ENCODE data around the gene RAD51B. TPM values are rescaled to one million over a fixed set of nuclear protein-coding genes. Genes with fewer than 3 reads are reported as not detected.

Gene RAD51B
- total RNA-seq, 2 donors from 2014 or later, result 31.1 to 67.3 TPM

GRCh38 chr14:68506645-68507419, 687.3 kb downstream of the RAD51B start:
- DNase-seq (ENCODE audit: low spot score), result no peak
- H3K36me3 Mint-ChIP-seq, result no peaks in the 10 kb centered on the region
- peak overlapping the region in 1 of 2 donors; percentile 63 for H3K27ac Mint-ChIP-seq
- no peaks in the 10 kb centered on the region for H3K9me3 Mint-ChIP-seq
- ATAC-seq, result peak; percentile 69 to 74
- no peaks in the 10 kb centered on the region for H3K27me3 Mint-ChIP-seq
- H3K4me1 Mint-ChIP-seq (ENCODE audit: low read depth in 2 of 2), result peaks cover 17 to 27% of the 10 kb centered on the region in 2 donors
- H3K4me3 Mint-ChIP-seq, result peak overlapping the region; percentile 43

- H3K36me3 Mint-ChIP-seq, result no peaks in the 10 kb centered on the region
- DNase-seq (ENCODE audit: low spot score) (no peak), ATAC-seq (peak in 1 of 2 donors; percentile 28)
- H3K27me3 Mint-ChIP-seq, result no peaks in the 10 kb centered on the region
- peaks cover 19 to 28% of the 10 kb centered on the region in 2 donors for H3K4me1 Mint-ChIP-seq (ENCODE audit: low read depth in 2 of 2)
- H3K9me3 Mint-ChIP-seq, result no peaks in the 10 kb centered on the region
- H3K4me3 Mint-ChIP-seq, result peak overlapping the region; percentile 43
- H3K27ac Mint-ChIP-seq, result peak overlapping the region in 1 of 2 donors; percentile 25
Observed at GRCh38 chr14:68507544-68508081, 688.0 kb downstream of the RAD51B start.

- DNase-seq (ENCODE audit: low spot score) (no peak), ATAC-seq (no peak)
- peaks cover 26 to 30% of the 10 kb centered on the region in 2 donors for H3K4me1 Mint-ChIP-seq (ENCODE audit: low read depth in 2 of 2)
- H3K27me3 Mint-ChIP-seq, result no peaks in the 10 kb centered on the region
- no peak overlapping the region for H3K27ac Mint-ChIP-seq
- H3K36me3 Mint-ChIP-seq, result no peaks in the 10 kb centered on the region
- no peak overlapping the region for H3K4me3 Mint-ChIP-seq
- no peaks in the 10 kb centered on the region for H3K9me3 Mint-ChIP-seq
Observed at GRCh38 chr14:68508581-68508980, 689.0 kb downstream of the RAD51B start.

- H3K27ac Mint-ChIP-seq, result peak overlapping the region in 1 of 2 donors; percentile 45
Observed at GRCh38 chr14:68509188-68509983, 689.8 kb downstream of the RAD51B start.

GRCh38 chr14:68510201-68511128, 690.9 kb downstream of the RAD51B start:
- H3K27me3 Mint-ChIP-seq, result no peaks in the 10 kb centered on the region
- ATAC-seq (no peak), DNase-seq (ENCODE audit: low spot score) (no peak)
- no peaks in the 10 kb centered on the region for H3K36me3 Mint-ChIP-seq
- no peak overlapping the region for H3K4me3 Mint-ChIP-seq
- H3K27ac Mint-ChIP-seq, result peak overlapping the region in 1 of 2 donors; percentile 51
- H3K9me3 Mint-ChIP-seq, result no peaks in the 10 kb centered on the region
- H3K4me1 Mint-ChIP-seq (ENCODE audit: low read depth in 2 of 2), result peaks cover 26 to 34% of the 10 kb centered on the region in 2 donors

More at GRCh38 chr14:68509188-68509983, 689.8 kb downstream of the RAD51B start:
- DNase-seq (ENCODE audit: low spot score), result no peak
- peaks cover 26 to 34% of the 10 kb centered on the region in 2 donors for H3K4me1 Mint-ChIP-seq (ENCODE audit: low read depth in 2 of 2)
- ATAC-seq, result no peak
- no peak overlapping the region for H3K4me3 Mint-ChIP-seq
- H3K9me3 Mint-ChIP-seq, result no peaks in the 10 kb centered on the region
- H3K36me3 Mint-ChIP-seq, result no peaks in the 10 kb centered on the region
- no peaks in the 10 kb centered on the region for H3K27me3 Mint-ChIP-seq

GRCh38 chr14:68511129-68512047, 691.8 kb downstream of the RAD51B start:
- no peaks in the 10 kb centered on the region for H3K9me3 Mint-ChIP-seq
- no peak for DNase-seq (ENCODE audit: low spot score)
- ATAC-seq, result no peak

GRCh38 chr14:68512088-68512487, 692.5 kb downstream of the RAD51B start:
- peaks cover 12 to 20% of the 10 kb centered on the region in 2 donors for H3K4me1 Mint-ChIP-seq (ENCODE audit: low read depth in 2 of 2)
- no peaks in the 10 kb centered on the region for H3K9me3 Mint-ChIP-seq
- ATAC-seq (no peak), DNase-seq (ENCODE audit: low spot score) (no peak)
- no peak overlapping the region for H3K27ac Mint-ChIP-seq
- no peaks in the 10 kb centered on the region for H3K27me3 Mint-ChIP-seq
- no peaks in the 10 kb centered on the region for H3K36me3 Mint-ChIP-seq
- no peak overlapping the region for H3K4me3 Mint-ChIP-seq

More at GRCh38 chr14:68511129-68512047, 691.8 kb downstream of the RAD51B start:
- Mint-ChIP-seq H3K4me1 (ENCODE audit: low read depth in 2 of 2) (peaks cover 19 to 27% of the 10 kb centered on the region in 2 donors), H3K27ac (peak overlapping the region in 1 of 2 donors; percentile 51), H3K36me3 (no peaks in the 10 kb centered on the region), H3K27me3 (no peaks in the 10 kb centered on the region), H3K4me3 (no peak overlapping the region)

GRCh38 chr14:68513137-68513536, 693.6 kb downstream of the RAD51B start:
- Mint-ChIP-seq H3K4me1 (ENCODE audit: low read depth in 2 of 2) (peaks cover 9 to 11% of the 10 kb centered on the region in 2 donors), H3K9me3 (no peaks in the 10 kb centered on the region), H3K27me3 (no peaks in the 10 kb centered on the region), H3K36me3 (no peaks in the 10 kb centered on the region), H3K27ac (peak overlapping the region in 1 of 2 donors; percentile 11), H3K4me3 (no peak overlapping the region)
- no peak for ATAC-seq
- DNase-seq (ENCODE audit: low spot score), result no peak

GRCh38 chr14:68513838-68514607, 694.4 kb downstream of the RAD51B start:
- DNase-seq (ENCODE audit: low spot score), result no peak
- H3K4me3 Mint-ChIP-seq, result no peak overlapping the region
- H3K4me1 Mint-ChIP-seq (ENCODE audit: low read depth in 2 of 2), result peaks cover 9 to 11% of the 10 kb centered on the region in 2 donors
- H3K27ac Mint-ChIP-seq, result peak overlapping the region in 1 of 2 donors; percentile 21
- no peaks in the 10 kb centered on the region for H3K9me3 Mint-ChIP-seq
- no peak for ATAC-seq
- H3K27me3 Mint-ChIP-seq, result no peaks in the 10 kb centered on the region
- no peaks in the 10 kb centered on the region for H3K36me3 Mint-ChIP-seq

- Mint-ChIP-seq H3K36me3 (no peaks in the 10 kb centered on the region), H3K4me1 (ENCODE audit: low read depth in 2 of 2) (peaks cover 9 to 14% of the 10 kb centered on the region in 2 donors), H3K4me3 (no peak overlapping the region), H3K27me3 (no peaks in the 10 kb centered on the region), H3K9me3 (no peaks in the 10 kb centered on the region), H3K27ac (no peak overlapping the region)
- ATAC-seq, result no peak
- no peak for DNase-seq (ENCODE audit: low spot score)
Observed at GRCh38 chr14:68514608-68515194, 695.1 kb downstream of the RAD51B start.

GRCh38 chr14:68516342-68516741, 696.8 kb downstream of the RAD51B start:
- DNase-seq (ENCODE audit: low spot score), result no peak
- H3K4me1 Mint-ChIP-seq (ENCODE audit: low read depth in 2 of 2), result peaks cover 9 to 17% of the 10 kb centered on the region in 2 donors
- no peaks in the 10 kb centered on the region for H3K27me3 Mint-ChIP-seq
- H3K36me3 Mint-ChIP-seq, result no peaks in the 10 kb centered on the region
- no peaks in the 10 kb centered on the region for H3K9me3 Mint-ChIP-seq
- no peak overlapping the region for H3K27ac Mint-ChIP-seq
- no peak overlapping the region for H3K4me3 Mint-ChIP-seq
- ATAC-seq, result no peak
